Measurements from ENCODE around the gene LPCAT1.
"Not testable (repeated sequence)": the region's sequence is repeated elsewhere in the genome, so short reads cannot be mapped to it uniquely, and the experiment has no call there.

Gene LPCAT1

GRCh38 chr5:1428107-1428506, 95.7 kb downstream of the LPCAT1 start:
- 100% methylated on average over 1 of the region's 1 CpG for WGBS (ENCODE audit: insufficient coverage)

GRCh38 chr5:1424716-1425115, 99.0 kb downstream of the LPCAT1 start:
- Histone ChIP-seq H3K4me3 (ENCODE audit: control insufficient read depth in 1 of 7, extremely low read depth in 1 of 7, insufficient read depth in 4 of 7, low read depth in 2 of 7, low read length in 6 of 7) (no peak overlapping the region), H3K27ac (ENCODE audit: insufficient read depth in 1 of 2, low read depth in 1 of 2, low read length in 2 of 2, poor library complexity in 1 of 2, severe bottlenecking in 2 of 2) (no peak overlapping the region), H3K9me3 (ENCODE audit: control extremely low read depth in 1 of 5, control insufficient read depth in 4 of 5, insufficient read depth in 2 of 5, low read depth in 1 of 5, low read length in 4 of 5) (peaks cover 9 to 38% (median 12%) of the 10 kb centered on the region in 5 experiments), H3K36me3 (ENCODE audit: control insufficient read depth in 4 of 4, insufficient read depth in 4 of 4, low read length in 3 of 4) (no peaks in the 10 kb centered on the region), H3K4me1 (ENCODE audit: control extremely low read depth in 1 of 4, control insufficient read depth in 4 of 4, insufficient read depth in 4 of 4, low read length in 3 of 4) (no peaks in the 10 kb centered on the region), H3K27me3 (replicated peaks in 2 of 5; ENCODE audit: control insufficient read depth in 4 of 5, insufficient read depth in 5 of 5, low read length in 4 of 5) (no peaks in the 10 kb centered on the region)
- no peak for DNase-seq
- CTCF ChIA-PET, result no interaction called here
- POLR2A ChIA-PET, result no interaction called here
- WGBS (ENCODE audit: insufficient coverage), result 92% methylated on average over 9 of the region's 9 CpGs

More at GRCh38 chr5:1428107-1428506, 95.7 kb downstream of the LPCAT1 start:
- H3K27ac ChIP-seq (ENCODE audit: insufficient read depth in 1 of 2, low read depth in 1 of 2, low read length in 2 of 2, poor library complexity in 1 of 2, severe bottlenecking in 2 of 2), result no peak overlapping the region
- ChIA-PET CTCF (no interaction called here), POLR2A (no interaction called here)
- DNase-seq, result no peak
- no peaks in the 10 kb centered on the region for H3K36me3 ChIP-seq (ENCODE audit: control insufficient read depth in 4 of 4, insufficient read depth in 4 of 4, low read length in 3 of 4)
- H3K27me3 ChIP-seq (replicated peaks in 2 of 5; ENCODE audit: control insufficient read depth in 4 of 5, insufficient read depth in 5 of 5, low read length in 4 of 5), result no peaks in the 10 kb centered on the region
- no peak overlapping the region for H3K4me3 ChIP-seq (ENCODE audit: control insufficient read depth in 1 of 7, extremely low read depth in 1 of 7, insufficient read depth in 4 of 7, low read depth in 2 of 7, low read length in 6 of 7)
- H3K4me1 ChIP-seq (ENCODE audit: control extremely low read depth in 1 of 4, control insufficient read depth in 4 of 4, insufficient read depth in 4 of 4, low read length in 3 of 4), result no peaks in the 10 kb centered on the region
- H3K9me3 ChIP-seq (ENCODE audit: control extremely low read depth in 1 of 5, control insufficient read depth in 4 of 5, insufficient read depth in 2 of 5, low read depth in 1 of 5, low read length in 4 of 5), result peaks cover 10 to 48% (median 19%) of the 10 kb centered on the region in 5 experiments

- ChIA-PET CTCF (no interaction called here), POLR2A (no interaction called here)
- Histone ChIP-seq H3K4me3 (ENCODE audit: control insufficient read depth in 1 of 7, extremely low read depth in 1 of 7, insufficient read depth in 4 of 7, low read depth in 2 of 7, low read length in 6 of 7) (no peak overlapping the region), H3K27ac (ENCODE audit: insufficient read depth in 1 of 2, low read depth in 1 of 2, low read length in 2 of 2, poor library complexity in 1 of 2, severe bottlenecking in 2 of 2) (no peak overlapping the region), H3K4me1 (ENCODE audit: control extremely low read depth in 1 of 4, control insufficient read depth in 4 of 4, insufficient read depth in 4 of 4, low read length in 3 of 4) (no peaks in the 10 kb centered on the region), H3K27me3 (replicated peaks in 2 of 5; ENCODE audit: control insufficient read depth in 4 of 5, insufficient read depth in 5 of 5, low read length in 4 of 5) (no peaks in the 10 kb centered on the region), H3K9me3 (ENCODE audit: control extremely low read depth in 1 of 5, control insufficient read depth in 4 of 5, insufficient read depth in 2 of 5, low read depth in 1 of 5, low read length in 4 of 5) (peaks cover 8 to 32% (median 10%) of the 10 kb centered on the region in 5 experiments), H3K36me3 (ENCODE audit: control insufficient read depth in 4 of 4, insufficient read depth in 4 of 4, low read length in 3 of 4) (no peaks in the 10 kb centered on the region)
- WGBS (ENCODE audit: insufficient coverage), result 91% methylated on average over 15 of the region's 19 CpGs
- DNase-seq, result no peak
Observed at GRCh38 chr5:1423901-1424603, 99.7 kb downstream of the LPCAT1 start.

GRCh38 chr5:1422522-1422921, 101.2 kb downstream of the LPCAT1 start:
- H3K27me3 ChIP-seq (replicated peaks in 2 of 5; ENCODE audit: control insufficient read depth in 4 of 5, insufficient read depth in 5 of 5, low read length in 4 of 5); H3K4me1 ChIP-seq (ENCODE audit: control extremely low read depth in 1 of 4, control insufficient read depth in 4 of 4, insufficient read depth in 4 of 4, low read length in 3 of 4); H3K36me3 ChIP-seq (ENCODE audit: control insufficient read depth in 4 of 4, insufficient read depth in 4 of 4, low read length in 3 of 4); H3K27ac ChIP-seq (ENCODE audit: insufficient read depth in 1 of 2, low read depth in 1 of 2, low read length in 2 of 2, poor library complexity in 1 of 2, severe bottlenecking in 2 of 2); DNase-seq; POLR2A ChIA-PET; CTCF ChIA-PET; H3K4me3 ChIP-seq (ENCODE audit: control insufficient read depth in 1 of 7, extremely low read depth in 1 of 7, insufficient read depth in 4 of 7, low read depth in 2 of 7, low read length in 6 of 7): not testable (repeated sequence)
- H3K9me3 ChIP-seq (ENCODE audit: control extremely low read depth in 1 of 5, control insufficient read depth in 4 of 5, insufficient read depth in 2 of 5, low read depth in 1 of 5, low read length in 4 of 5), result peaks cover 0 to 17% (median 3%) of the 10 kb centered on the region in 5 experiments
- WGBS (ENCODE audit: insufficient coverage), result 97% methylated on average over 11 of the region's 13 CpGs

GRCh38 chr5:1421521-1422341, 102.0 kb downstream of the LPCAT1 start:
- Histone ChIP-seq H3K36me3 (ENCODE audit: control insufficient read depth in 4 of 4, insufficient read depth in 4 of 4, low read length in 3 of 4) (no peaks in the 10 kb centered on the region), H3K4me3 (ENCODE audit: control insufficient read depth in 1 of 7, extremely low read depth in 1 of 7, insufficient read depth in 4 of 7, low read depth in 2 of 7, low read length in 6 of 7) (no peak overlapping the region), H3K4me1 (ENCODE audit: control extremely low read depth in 1 of 4, control insufficient read depth in 4 of 4, insufficient read depth in 4 of 4, low read length in 3 of 4) (no peaks in the 10 kb centered on the region), H3K27me3 (replicated peaks in 2 of 5; ENCODE audit: control insufficient read depth in 4 of 5, insufficient read depth in 5 of 5, low read length in 4 of 5) (peaks cover 0 to 3% (median 0%) of the 10 kb centered on the region in 5 experiments), H3K9me3 (ENCODE audit: control extremely low read depth in 1 of 5, control insufficient read depth in 4 of 5, insufficient read depth in 2 of 5, low read depth in 1 of 5, low read length in 4 of 5) (peaks cover 0 to 10% (median 3%) of the 10 kb centered on the region in 5 experiments), H3K27ac (ENCODE audit: insufficient read depth in 1 of 2, low read depth in 1 of 2, low read length in 2 of 2, poor library complexity in 1 of 2, severe bottlenecking in 2 of 2) (no peak overlapping the region)
- no peak for DNase-seq
- CTCF ChIA-PET, result no interaction called here
- 96% methylated on average over 19 of the region's 29 CpGs for WGBS (ENCODE audit: insufficient coverage)
- POLR2A ChIA-PET, result no interaction called here

GRCh38 chr5:1420211-1421195, 103.3 kb downstream of the LPCAT1 start:
- peaks cover 0 to 12% (median 0%) of the 10 kb centered on the region in 5 experiments for H3K9me3 ChIP-seq (ENCODE audit: control extremely low read depth in 1 of 5, control insufficient read depth in 4 of 5, insufficient read depth in 2 of 5, low read depth in 1 of 5, low read length in 4 of 5)
- H3K4me3 ChIP-seq (ENCODE audit: control insufficient read depth in 1 of 7, extremely low read depth in 1 of 7, insufficient read depth in 4 of 7, low read depth in 2 of 7, low read length in 6 of 7), result no peak overlapping the region
- POLR2A ChIA-PET, result no interaction called here
- no peak overlapping the region for H3K27ac ChIP-seq (ENCODE audit: insufficient read depth in 1 of 2, low read depth in 1 of 2, low read length in 2 of 2, poor library complexity in 1 of 2, severe bottlenecking in 2 of 2)
- DNase-seq, result no peak
- CTCF ChIA-PET, result no interaction called here
- 87% methylated on average over 19 of the region's 23 CpGs for WGBS (ENCODE audit: insufficient coverage)
- H3K27me3 ChIP-seq (replicated peaks in 2 of 5; ENCODE audit: control insufficient read depth in 4 of 5, insufficient read depth in 5 of 5, low read length in 4 of 5), result peaks cover 0 to 9% (median 0%) of the 10 kb centered on the region in 5 experiments
- no peaks in the 10 kb centered on the region for H3K4me1 ChIP-seq (ENCODE audit: control extremely low read depth in 1 of 4, control insufficient read depth in 4 of 4, insufficient read depth in 4 of 4, low read length in 3 of 4)
- H3K36me3 ChIP-seq (ENCODE audit: control insufficient read depth in 4 of 4, insufficient read depth in 4 of 4, low read length in 3 of 4), result no peaks in the 10 kb centered on the region

Measured in common myeloid progenitor, CD34-positive (primary cell).